Measurements from ENCODE around the gene TOMM40L.

GRCh38 chr1:161265305-161265704, 39.4 kb downstream of the TOMM40L start:
- TF ChIP-seq CTCF (IDR thresholded peaks at IDR 0.05) (no peak), POLR2A (IDR thresholded peaks at IDR 0.05) (no peak)
